GM21529 (cell line): ENCODE results near the gene MECR.

Source experiments
- ATAC-seq: cut with Tn5 transposase; IDR thresholded peaks from one replicate; pipeline ENCODE4 v1.9.1; 2021; ENCODE audit not compliant: unreplicated experiment

MECR gene

DNA sequence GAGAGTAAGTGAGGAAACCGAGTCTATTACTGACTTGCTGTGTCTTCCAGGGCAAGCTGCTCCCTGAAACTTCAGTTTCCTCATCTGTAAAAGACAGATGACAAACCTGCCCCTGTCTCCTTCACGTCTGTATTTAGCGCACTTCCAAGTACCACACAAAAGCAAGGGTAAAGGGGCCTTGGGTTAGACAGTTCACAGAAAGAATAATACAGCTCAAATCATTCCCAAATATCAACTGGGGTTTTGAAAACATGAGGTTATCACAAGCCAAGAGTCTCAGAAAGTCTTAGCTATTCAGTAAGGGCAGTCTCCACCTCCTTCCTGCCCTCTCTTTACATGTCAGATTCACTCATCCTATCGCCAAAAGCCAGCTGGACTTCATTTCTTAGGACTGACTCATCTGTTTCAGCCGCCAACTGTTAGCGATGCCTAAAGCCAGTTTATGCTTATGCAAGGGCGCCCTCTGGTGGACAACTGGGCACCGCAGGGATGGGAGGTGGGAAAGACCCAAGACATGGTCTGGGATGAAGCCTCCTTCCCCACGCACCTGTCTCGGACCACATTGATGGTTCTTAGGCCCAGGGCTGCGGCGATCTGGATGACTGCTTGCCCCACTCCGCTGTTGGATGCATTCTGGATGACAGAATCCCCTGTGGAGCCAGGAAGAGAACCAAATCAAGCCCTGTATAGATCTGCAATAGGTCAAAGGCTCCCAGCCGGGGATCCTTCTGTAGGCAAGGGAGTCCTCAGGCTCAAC, 28.0 kb downstream of the MECR start:
- peak; percentile 79 for ATAC-seq

DNA sequence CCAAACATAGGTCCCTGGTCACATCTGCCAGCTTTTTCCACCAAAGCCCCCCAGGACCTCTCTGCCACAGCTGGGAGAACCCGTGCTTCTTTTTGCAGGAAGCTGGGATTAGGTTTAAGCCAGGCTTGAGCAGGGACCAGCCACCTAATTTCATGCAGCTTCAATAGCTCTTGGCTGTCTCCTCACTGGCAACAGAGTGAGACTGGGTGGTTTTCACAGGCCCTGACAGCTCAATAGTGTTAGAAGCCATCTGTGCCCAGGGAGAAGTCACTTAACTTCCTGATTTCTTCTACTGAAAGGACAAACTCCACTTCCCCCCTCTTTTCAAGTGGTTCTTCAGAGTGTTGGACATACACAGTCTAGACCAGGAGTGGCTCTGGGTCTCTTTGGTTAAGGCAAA, 28.7 kb downstream of the MECR start:
- no peak for ATAC-seq

DNA sequence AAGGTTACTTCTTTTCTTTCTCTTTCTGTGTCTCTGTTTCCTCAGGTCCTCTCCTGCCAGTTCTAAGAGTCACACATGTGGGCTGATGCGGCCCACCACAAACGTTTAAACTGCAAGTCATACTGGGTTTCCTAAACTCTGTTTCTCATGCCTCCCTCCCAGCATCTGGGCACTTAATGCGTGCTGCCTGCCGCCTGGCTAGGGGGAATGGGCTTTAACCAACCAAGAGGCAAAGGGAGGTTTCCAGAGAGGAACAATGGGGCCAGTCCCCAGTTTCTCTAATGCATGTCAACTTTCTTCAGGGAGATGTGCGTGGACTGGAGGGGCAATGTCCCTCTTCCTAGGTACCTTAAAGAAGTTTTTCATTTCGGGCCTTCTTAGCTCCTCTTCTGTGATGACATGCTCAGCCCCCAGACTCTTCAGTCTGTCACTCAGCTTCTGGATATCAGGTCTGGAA, 29.1 kb downstream of the MECR start:
- ATAC-seq: no peak

DNA sequence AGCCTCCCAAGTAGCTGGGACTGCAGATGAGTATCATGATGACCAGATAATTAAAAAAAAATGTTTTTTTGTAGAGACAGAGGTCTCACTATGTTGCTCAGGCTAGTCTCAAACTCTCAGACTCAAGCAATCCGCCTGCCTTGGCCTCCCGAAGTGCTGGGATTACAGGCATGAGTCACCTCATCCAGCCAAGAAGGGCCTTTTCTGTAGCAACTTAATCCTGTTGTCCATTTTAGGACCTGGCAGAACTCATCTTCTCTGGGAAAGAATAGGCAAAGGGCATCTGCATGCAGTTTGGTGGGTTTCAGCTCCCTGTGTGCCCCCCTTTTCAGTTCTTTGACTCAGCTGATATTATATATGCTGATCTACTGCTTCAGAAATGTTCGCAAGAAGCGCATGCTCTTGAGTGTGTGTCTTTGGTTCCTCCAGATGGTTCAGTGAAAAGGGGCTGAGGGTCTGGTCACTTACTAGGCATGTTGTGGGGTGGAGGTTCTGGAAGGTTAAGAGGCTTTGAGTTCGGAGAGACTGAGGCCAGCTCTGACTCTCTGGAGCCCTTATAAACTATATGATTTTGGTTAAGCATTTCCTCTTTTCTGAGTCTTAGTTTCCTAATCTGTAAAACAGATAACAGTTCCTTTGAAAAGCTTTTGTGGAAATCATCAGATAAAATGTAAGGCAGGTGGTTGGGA, 29.7 kb downstream of the MECR start:
- no peak for ATAC-seq

DNA sequence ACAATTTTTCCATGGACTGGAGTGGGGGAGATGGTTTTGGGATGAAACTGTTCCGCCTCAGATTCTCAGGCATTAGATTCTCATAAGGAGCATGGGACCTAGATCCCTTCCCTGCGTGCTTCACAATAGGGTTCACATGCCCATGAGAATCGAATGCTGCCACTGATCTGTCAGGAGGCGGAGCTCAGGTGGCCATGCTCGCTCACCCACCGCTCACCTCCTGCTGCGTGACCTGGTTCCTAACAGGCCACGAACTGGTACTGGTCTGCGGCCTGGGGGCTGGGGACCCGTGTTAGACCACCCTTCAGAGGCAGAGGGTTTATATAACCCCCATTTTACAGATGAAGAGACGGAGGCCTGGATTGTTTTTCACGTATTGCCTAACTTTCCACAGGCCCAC, 32.7 kb downstream of the MECR start:
- no peak for ATAC-seq

DNA sequence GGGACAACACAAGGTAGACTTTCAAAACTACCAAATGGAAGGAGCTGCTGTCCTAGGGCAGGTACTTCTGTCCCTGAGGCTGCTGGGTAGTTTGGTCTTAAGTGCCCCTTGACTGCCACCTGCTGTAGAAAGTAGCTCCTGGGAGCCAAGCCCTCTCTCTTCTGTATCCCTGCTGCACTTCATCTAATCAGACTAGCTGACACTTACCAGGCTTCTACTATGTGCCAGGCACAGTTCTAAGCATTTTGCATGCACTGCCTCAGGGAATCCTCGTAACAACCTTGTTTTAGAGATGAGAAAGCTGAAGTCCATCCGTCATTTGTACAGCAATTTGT, 33.2 kb downstream of the MECR start:
- ATAC-seq: no peak

DNA sequence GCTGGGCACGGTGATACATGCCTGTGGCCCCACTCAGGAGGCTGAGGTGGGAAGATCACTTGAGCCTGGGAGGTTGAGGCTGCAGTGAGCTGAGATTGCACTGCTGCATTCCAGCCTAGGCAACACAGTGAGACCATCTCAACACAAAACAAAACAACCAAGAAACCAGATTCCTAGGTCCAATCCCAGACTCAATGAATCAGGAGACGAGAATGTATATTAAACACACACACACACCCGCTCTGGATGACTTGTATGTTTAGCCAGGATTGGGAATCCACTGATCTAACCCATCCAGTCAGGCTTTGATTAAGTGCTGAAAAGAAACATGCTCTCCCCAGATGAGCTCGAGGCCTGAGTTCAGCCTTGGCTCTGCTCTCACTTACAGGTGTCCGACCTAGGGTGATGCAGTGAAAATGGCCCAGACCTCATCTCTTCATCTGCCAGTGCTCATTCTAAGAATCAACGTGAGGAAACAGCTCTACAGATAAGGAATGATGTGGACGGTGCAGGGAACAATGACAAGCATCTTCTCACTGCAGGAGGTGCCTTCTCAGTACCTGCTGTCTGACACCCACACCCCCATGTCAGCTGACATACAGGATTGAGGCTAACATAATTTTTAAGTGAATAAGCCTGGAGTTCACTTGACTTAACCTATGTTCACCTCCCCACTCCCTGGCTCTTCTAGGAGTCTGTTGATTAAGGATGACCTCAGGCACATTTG, 33.7 kb downstream of the MECR start:
- no peak for ATAC-seq

DNA sequence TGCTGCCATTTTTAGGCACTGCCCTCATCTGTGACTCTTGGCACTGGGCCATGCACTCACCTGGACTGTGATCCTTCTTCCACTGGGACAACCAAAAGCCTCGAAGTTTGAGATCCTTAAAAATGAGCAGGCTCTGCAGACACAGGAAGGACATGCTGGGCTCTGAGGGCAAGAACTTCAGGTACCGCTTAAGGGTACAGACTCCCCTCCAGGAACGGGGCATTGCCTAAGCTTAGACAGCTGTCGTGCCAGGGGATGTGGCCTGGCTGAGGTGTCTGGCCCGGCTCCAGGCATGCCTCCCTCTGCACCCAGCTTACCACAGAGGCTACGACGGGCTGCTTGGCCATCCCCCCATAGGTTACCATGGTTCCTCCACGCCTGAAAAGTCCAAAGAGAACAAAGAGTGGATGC, 34.8 kb downstream of the MECR start:
- ATAC-seq: no peak

DNA sequence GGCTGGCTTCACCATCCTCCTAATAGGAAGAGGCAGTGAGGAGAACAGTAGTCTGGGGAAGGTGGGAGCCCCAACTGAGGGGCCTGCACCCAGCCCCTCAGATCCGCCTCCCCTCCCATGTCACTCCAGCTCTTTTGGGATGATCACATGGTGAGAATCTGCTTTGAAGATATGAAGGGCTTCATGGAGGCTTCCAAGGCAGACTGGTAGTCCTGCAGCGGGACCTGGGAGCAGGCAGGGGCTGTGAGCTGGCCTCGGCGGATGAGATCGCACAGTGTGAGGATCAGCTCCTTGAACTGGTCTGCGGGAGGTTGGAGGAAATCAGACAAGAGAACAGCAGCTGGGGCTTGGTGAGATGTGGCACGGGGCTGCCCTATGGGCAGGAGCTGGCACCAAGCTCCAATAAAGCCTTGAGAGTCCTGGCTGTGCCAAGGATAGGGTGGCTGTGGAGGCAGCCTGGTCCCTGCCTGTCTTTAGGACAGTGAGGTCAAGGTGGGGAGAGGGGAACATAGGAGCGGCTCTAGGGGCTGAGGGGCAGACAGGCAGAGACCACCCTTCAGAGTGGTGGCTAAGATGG, 36.8 kb downstream of the MECR start:
- ATAC-seq: no peak

DNA sequence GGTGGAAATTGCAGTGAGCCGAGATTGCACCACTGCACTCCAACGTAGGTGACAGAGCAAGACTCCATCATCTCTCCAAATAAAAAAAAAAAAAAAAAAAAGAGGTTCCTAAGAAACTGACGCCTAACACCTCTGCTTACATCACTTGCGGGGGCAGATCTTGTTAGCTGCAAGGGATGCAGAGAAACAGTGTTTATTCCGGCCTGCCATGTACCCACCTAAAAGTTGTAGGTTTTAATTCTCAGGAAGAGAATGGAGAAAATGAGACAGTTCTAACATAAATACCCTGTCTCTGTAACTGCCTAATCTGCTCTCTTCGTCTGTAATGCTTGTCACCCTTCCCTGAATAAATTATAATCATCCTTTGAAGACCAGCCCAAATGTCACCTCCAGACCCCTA, 40.0 kb downstream of the MECR start:
- no peak for ATAC-seq

DNA sequence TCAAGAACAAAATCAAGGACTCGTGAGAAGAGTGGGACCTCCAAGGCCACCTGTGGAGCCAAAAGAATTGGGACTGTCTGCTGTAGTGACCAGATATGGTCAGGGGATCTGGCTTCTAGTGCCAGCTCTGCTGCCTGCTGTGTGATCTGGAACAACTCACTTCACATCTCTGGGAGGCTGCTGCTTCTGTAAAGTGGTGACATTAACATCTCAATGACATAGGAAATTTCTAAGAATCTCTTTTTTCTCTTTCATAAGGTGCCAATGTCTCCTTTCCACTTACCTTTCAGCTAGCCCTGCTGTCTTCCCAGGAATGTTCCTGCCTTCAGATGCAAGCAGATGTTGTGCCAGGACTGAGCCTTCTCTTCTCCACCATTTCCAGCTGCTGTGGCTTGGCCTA, 44.0 kb downstream of the MECR start:
- ATAC-seq: no peak

DNA sequence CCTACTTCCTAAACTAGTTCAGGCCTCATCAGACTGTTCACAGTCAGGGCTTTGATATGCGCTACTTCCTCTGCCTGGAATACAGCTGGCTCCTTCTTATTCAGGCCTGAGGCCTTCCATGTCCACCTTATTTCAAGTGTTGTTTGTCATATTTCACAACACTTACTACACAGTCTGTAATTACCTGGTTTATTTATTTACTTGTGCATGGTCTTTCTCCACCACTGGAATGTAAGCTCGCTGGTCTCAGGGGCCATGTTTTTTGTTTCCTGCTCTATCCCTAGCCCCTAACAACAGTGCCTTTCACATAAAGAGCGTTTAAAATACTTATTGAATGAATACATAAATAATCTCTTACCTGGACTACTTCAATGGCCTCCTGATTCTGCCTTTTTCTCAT, 44.5 kb downstream of the MECR start:
- ATAC-seq: no peak

DNA sequence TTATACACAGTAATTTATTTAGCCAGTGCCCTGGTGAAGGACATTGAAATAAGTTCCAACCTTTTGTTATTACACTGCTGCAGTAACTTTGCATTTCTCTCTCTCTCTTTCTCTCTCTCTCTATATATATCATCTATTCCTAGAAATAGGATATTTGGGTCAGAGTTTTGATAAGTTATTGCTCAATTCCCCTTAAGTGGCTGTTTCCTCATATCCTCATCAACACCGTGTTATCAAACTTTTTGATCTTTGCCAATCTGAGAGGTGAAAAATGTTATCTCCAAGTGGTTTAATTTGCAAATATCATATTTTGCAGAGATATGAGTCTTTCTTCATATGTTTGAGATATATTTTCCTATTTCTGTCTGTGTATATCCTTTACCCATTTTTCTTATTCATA, 47.4 kb downstream of the MECR start:
- ATAC-seq: no peak

DNA sequence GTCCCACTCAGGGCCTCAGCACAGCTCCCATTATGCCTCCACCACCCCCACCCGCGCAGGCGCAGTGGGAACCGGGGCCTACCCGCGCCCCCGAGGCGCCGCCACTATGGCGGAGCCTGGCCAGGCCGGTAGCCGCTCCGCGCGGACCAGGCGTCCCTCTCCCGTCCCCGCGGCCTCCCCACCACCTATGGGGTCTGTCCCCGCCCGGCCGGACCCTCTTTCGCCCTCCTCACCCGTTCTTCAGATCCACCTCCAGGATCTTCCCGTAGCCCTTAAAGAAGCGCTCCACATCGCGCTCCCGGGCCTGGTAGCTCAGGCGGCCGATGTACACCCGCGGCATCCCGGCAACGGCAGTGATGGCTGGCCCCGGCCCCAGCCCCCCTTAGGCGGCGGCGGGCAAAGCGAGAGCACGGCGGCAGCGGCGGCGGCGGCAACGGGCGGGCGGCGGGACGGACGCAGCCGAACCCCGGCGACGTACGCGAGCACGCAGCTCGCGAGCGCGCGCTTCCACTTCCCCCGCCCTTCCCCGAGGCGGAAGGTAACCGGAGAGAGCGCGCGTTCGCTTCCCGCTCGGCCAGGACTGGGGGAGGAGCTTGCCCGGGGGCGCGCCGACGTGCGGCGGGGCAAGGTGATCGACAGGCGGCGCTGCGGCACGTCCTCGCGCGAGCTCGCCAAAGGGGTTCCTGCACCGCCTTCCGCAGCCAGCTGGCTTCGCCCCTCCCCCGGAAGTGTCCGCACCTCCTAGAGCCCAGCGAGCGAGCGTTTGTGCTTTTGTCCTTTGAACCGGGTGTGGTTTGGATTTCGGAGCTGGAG, 49.1 kb downstream of the MECR start, which contains the start of gene SRSF4:
Gene SRSF4, minus strand, starts transcription at position 488 of the 813 bp plus-strand sequence. Its CDS starts 148 bp downstream, at position 340.
- ATAC-seq: peak; percentile 84

DNA sequence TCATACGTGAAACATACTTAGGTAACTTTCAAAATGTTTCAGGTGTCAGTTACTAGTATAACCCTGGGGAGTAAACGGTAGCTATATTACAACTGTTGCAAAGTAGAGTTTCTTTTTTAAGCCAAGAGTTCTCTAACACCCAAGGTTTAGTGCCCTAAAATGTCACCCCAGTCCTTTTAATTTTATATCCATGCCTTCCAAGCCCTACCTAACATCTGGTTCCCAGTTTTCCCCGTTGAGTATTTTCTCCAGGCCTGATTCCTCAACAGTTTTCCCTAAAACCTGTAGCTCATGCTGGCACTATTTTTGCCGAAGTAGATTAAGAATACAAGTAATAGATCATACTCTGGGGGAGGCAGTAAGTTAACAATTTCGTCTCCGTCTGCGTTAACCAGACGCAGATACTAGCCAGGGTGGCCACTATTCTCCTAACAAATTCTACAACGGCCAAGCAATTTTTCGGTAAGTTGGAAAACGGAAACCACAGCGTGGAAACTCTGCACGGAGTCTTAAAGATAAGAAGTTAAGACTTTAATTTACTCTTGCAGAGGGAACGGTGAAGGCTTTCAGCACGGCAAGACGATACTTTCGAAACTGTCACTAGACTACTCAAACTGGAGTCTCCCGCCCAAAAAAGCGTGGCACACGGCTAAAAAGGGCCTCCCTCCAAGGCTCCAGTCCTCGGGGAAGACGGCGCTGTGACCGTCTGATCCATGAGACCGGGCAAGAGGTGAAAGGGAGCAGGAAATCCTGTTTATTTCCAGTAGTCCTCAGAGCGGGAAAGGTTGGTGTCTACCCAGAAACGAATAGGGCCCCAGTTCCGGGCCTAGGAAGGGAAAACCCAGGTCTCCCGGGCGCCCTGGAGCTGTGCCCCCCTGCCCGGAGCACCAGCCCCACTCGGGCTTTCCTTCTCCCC, 50.0 kb downstream of the MECR start:
- no peak for ATAC-seq

DNA sequence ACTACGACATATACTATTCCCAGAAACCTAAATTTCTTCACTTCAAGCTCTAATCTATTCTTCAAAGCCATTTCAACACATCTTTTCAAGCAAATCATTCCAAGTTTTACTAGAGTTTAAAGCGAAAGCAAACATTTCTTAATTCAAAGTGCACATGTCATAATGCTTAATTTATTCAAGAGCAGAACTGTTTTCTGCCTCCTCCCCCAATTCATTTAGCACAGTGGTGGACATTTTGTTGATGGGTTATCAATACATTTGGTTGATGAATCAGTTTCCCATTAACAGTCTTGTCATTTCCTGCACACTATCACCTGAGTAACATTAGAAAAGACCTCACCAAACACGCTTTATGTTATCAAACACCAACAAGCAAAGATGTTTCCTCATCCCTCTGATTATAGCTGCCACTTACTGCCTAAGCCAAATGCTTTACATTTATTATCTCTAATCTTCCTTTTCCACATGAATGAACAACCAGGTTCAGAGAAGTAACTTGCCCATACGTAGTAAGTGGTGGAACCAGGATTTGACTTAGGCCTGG, 51.0 kb downstream of the MECR start:
- ATAC-seq: no peak

DNA sequence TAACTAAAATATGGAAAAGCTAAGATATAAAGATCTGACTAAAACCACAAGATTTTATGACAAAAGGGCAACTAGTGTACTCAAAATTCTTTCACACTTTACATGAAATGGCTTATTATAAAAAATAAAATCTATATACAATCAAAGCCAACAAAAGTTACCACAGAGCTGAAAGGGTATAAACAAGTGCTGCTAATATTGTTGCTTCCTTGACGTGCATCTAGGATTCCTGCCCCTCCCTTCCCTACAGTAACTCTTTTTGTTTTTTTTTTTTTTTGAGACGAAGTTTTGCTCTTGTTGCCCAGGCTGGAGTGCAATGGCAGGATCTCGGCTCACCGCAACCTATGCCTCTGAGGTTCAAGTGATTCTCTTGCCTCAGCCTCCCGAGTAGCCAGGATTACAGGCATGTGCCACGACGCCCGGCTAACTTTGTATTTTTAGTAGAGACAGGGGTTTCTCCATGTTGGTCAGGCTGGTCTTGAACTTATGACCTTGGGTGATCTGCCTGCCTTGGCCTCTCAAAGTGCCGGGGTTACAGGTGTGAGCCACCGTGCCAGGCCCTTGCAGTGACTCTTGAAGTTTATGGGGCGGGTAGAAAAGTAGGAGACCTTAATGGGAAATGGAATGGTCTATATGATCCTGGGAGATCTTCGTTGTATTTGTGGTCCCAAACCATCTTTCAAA, 53.6 kb downstream of the MECR start:
- ATAC-seq: no peak

DNA sequence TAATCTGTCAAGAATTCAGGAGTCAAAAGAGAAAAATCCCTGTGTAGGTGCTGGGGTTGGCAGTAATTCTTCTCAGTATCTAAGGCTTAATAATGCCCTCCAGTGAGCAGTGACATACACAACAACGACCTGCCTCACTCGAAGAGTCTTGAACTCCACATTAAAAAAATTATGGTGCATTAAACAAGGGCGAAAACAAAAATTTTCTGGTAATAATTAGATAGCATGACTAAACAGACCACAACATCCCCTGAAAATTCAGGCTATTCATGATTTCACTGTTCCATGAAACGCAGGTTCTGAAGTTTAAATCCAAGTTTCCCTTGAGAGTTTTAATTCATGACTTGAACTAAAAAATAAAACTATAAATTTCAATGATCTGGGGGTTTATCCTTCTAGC, 54.2 kb downstream of the MECR start:
- ATAC-seq: no peak

DNA sequence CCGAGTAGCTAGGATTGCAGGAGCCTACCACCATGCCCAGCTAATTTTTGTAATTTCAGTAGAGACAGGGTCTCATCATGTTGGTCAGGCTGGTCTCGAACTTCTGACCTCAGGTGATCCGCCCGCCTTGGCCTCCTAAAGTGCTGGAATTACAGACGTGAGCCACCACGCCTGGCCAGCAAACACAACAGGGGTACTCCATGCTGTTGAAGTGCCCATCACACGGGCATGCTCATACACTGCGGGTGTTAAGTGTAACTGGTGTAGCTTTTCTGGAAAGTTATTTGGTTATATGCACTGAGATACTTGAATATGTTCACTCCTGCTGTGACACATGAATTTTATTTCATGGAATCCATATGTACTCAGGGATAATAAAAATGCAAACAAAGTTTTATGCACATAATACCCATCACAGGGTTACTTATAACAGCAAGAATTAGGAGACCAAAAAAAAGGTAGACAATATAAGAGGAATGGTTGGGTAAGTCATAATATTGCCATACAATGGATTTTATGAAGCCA, 58.3 kb downstream of the MECR start:
- no peak for ATAC-seq
